ENCODE measurements around the gene ANO1. TPM values are rescaled to one million over a fixed set of nuclear protein-coding genes. Genes with fewer than 3 reads are reported as not detected.

ANO1 gene
- total RNA-seq, 4 donors from 2014 or later, result 5.1 to 17.5 (median 14.5) TPM

Small RNAs within 50 kb of the gene (small RNA-seq; reads per million reads assigned to genes)
- gene RNU6-1175P, result 0 reads per million in 4 donors

Other genes starting within 250 kb of the ANO1 start
- 10 to 100 TPM; 20.9 to 26.5 (median 23.5) TPM for gene FADD, start 125.0 kb downstream of the ANO1 start, total RNA-seq
- 10 to 100 TPM; 21.0 to 34.7 (median 29.8) TPM for gene PPFIA1, start 192.4 kb downstream of the ANO1 start, total RNA-seq